ENCODE measurements around the gene ENOX2. TPM values are rescaled to one million over a fixed set of nuclear protein-coding genes. Genes with fewer than 3 reads are reported as not detected.

ENOX2 gene
- total RNA-seq, 2 donors from 2014 or later = 7.3 to 26.2 TPM

- no peak overlapping the region for H3K27ac Mint-ChIP-seq
- no peak overlapping the region for H3K4me3 ChIP-seq (ENCODE audit: low read length)
- H3K27me3 Mint-ChIP-seq (ENCODE audit: insufficient read depth) = no peaks in the 10 kb centered on the region
- H3K36me3 ChIP-seq (ENCODE audit: control insufficient read depth, insufficient read depth, low read length) = no peaks in the 10 kb centered on the region
- H3K27me3 ChIP-seq (ENCODE audit: control insufficient read depth, insufficient read depth, low read length, poor library complexity, severe bottlenecking) = no peaks in the 10 kb centered on the region
- no peak for TF ChIP-seq CTCF (conservative IDR thresholded peaks at IDR 0.05)
- DNase-seq = no peak
- H3K9me3 Mint-ChIP-seq = peaks cover 18% of the 10 kb centered on the region
- no peaks in the 10 kb centered on the region for H3K4me1 ChIP-seq (ENCODE audit: control insufficient read depth, insufficient read depth, low read length)
- peak overlapping the region; percentile 73 for H3K27ac ChIP-seq (ENCODE audit: low read depth, low read length)
- no peak overlapping the region for H3K4me3 Mint-ChIP-seq
- peaks cover 21% of the 10 kb centered on the region for H3K4me1 Mint-ChIP-seq
- no peaks in the 10 kb centered on the region for H3K36me3 Mint-ChIP-seq (ENCODE audit: low read depth)
- H3K9me3 ChIP-seq (ENCODE audit: control insufficient read depth, low read length) = peaks cover 6% of the 10 kb centered on the region
- no peak overlapping the region for H3K9ac ChIP-seq (ENCODE audit: extremely low read depth, low read length, poor library complexity, severe bottlenecking)
These were observed 168.3 kb downstream of the ENOX2 start for GRCh38 chrX:130734713-130735112.

GRCh38 chrX:130728208-130728607 is 174.8 kb downstream of the ENOX2 start:
- Histone ChIP-seq H3K9me3 (ENCODE audit: control insufficient read depth, low read length) (peaks cover 17% of the 10 kb centered on the region), H3K36me3 (ENCODE audit: control insufficient read depth, insufficient read depth, low read length) (no peaks in the 10 kb centered on the region), H3K4me1 (ENCODE audit: control insufficient read depth, insufficient read depth, low read length) (no peaks in the 10 kb centered on the region), H3K27ac (ENCODE audit: low read depth, low read length) (no peak overlapping the region), H3K4me3 (ENCODE audit: low read length) (no peak overlapping the region), H3K9ac (ENCODE audit: extremely low read depth, low read length, poor library complexity, severe bottlenecking) (no peak overlapping the region), H3K27me3 (ENCODE audit: control insufficient read depth, insufficient read depth, low read length, poor library complexity, severe bottlenecking) (no peaks in the 10 kb centered on the region)
- H3K4me1 Mint-ChIP-seq = no peaks in the 10 kb centered on the region
- no peak overlapping the region for H3K4me3 Mint-ChIP-seq
- peaks cover 7% of the 10 kb centered on the region for H3K36me3 Mint-ChIP-seq (ENCODE audit: low read depth)
- H3K27me3 Mint-ChIP-seq (ENCODE audit: insufficient read depth) = no peaks in the 10 kb centered on the region
- H3K27ac Mint-ChIP-seq = no peak overlapping the region
- TF ChIP-seq CTCF (conservative IDR thresholded peaks at IDR 0.05) = no peak
- DNase-seq = no peak
- H3K9me3 Mint-ChIP-seq = peaks cover 47% of the 10 kb centered on the region

- no peaks in the 10 kb centered on the region for H3K27me3 ChIP-seq (ENCODE audit: control insufficient read depth, insufficient read depth, low read length, poor library complexity, severe bottlenecking)
- no peak overlapping the region for H3K27ac ChIP-seq (ENCODE audit: low read depth, low read length)
- 80 to 100% methylated on average over 1 to 3 of the region's 3 CpGs for WGBS, 2 experiments (ENCODE audit: insufficient coverage in 1 of 2, insufficient read length in 1 of 2)
- TF ChIP-seq CTCF (conservative IDR thresholded peaks at IDR 0.05) = no peak
- H3K27me3 Mint-ChIP-seq (ENCODE audit: insufficient read depth) = no peaks in the 10 kb centered on the region
- no peak overlapping the region for H3K4me3 Mint-ChIP-seq
- no peaks in the 10 kb centered on the region for H3K4me1 ChIP-seq (ENCODE audit: control insufficient read depth, insufficient read depth, low read length)
- H3K9ac ChIP-seq (ENCODE audit: extremely low read depth, low read length, poor library complexity, severe bottlenecking) = no peak overlapping the region
- H3K9me3 ChIP-seq (ENCODE audit: control insufficient read depth, low read length) = peaks cover 13% of the 10 kb centered on the region
- peaks cover 7% of the 10 kb centered on the region for H3K36me3 Mint-ChIP-seq (ENCODE audit: low read depth)
- peaks cover 34% of the 10 kb centered on the region for H3K9me3 Mint-ChIP-seq
- no peaks in the 10 kb centered on the region for H3K4me1 Mint-ChIP-seq
- DNase-seq = no peak
- no peak overlapping the region for H3K27ac Mint-ChIP-seq
- no peaks in the 10 kb centered on the region for H3K36me3 ChIP-seq (ENCODE audit: control insufficient read depth, insufficient read depth, low read length)
- no peak overlapping the region for H3K4me3 ChIP-seq (ENCODE audit: low read length)
These were observed 176.3 kb downstream of the ENOX2 start for GRCh38 chrX:130726661-130727060.

Measured in endodermal cell (in vitro differentiated cells).